Measurements from ENCODE around the gene RAB39B.
"Not testable (repeated sequence)": the region's sequence is repeated elsewhere in the genome, so short reads cannot be mapped to it uniquely, and the experiment has no call there.

The RAB39B gene, protein sequence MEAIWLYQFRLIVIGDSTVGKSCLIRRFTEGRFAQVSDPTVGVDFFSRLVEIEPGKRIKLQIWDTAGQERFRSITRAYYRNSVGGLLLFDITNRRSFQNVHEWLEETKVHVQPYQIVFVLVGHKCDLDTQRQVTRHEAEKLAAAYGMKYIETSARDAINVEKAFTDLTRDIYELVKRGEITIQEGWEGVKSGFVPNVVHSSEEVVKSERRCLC

DNA sequence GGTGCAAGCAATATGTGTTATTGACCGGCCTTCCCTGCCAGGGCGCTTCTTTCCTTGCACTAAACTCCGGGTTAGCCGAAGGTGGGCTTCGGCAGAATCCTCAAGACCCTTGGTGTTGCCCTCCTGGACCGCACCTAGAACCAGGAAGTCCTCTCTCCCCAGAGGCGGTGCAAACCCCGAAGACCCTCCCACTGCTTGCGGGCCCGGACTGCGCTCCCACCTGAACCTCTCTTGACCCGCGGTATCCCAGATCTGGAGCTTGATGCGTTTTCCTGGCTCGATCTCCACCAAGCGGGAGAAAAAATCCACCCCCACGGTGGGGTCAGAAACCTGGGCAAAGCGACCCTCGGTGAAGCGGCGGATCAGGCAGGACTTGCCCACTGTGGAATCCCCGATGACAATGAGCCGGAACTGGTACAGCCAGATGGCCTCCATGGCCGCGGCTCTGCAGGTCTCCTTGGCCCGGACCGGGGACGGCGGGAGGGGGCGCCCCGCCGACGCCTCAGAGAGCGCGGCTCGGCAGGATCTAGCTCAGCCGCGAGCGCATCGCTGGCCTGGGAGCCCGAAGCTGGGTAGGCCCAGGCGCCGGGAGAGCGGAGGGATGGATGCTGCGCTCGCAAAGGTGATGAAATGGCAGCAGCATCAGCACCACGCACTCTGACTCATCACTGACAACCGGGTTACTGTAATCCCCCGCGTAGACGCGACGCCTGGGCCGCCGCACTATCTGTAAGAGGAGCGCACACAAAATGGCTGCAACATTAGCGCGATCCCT, at the start of gene RAB39B:
RAB39B (minus strand) TSS at position 638 of the 775 bp plus-strand sequence; CDS start at position 435, 203 bp downstream.
- DNase-seq (ENCODE audit: low read depth) = peak; percentile 53

DNA sequence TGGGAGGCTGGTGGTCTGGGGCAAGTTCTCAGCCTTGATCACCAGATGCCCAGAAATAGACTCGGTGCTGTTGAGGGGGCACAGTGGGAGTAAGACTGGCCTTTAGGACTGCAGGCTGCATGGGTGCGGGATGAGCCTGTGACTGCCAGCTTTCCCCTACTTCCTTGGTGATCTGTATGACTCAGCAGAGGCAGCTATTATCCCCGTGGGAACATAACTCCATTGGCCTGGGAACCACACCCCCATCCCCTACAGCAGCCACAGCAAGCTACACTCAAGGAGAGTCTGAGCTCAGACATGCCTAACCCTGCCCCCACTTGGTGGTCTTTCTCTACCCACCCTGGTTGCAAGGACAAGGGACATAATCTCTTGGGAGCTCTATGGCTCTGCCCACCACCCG, 49.5 kb upstream of the RAB39B start:
- DNase-seq (ENCODE audit: low read depth) = no peak

DNA sequence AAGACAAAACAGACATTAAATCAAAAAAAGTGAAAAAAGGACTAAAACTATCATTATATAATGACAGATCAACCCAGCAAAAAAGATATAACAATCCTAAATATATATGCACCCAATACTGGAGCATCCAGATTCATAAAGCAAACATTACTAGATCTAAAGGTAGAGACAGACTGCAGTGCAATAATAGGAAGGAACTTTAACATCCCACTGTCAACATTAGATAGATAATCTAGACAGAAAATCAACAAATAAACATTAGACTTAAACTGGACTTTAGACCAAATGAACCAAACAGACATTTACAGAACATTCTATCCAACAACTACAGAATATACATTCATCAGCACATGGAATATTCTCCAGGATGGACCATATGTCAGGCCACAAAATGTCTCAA, 29.5 kb upstream of the RAB39B start:
- DNase-seq (ENCODE audit: low read depth) = no peak

DNA sequence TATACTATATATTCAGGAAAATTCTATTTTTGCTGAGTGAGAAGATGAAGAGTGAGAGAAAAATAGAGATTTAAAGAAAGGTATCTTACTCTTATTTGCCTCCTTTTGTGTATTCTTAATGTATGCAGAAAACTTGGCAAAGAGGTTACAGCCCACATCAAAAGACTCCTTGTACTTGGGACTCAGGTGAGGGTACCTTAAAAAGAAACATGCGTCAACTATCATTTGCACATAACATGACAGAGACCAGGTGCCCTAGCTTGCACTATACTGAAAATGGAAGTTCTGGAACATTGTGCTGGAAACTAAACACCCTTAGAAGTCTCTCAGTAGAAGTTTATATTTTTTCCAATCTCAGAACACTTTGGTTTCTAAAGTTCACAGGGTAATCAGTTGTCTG, 15.6 kb upstream of the RAB39B start:
- DNase-seq (ENCODE audit: low read depth) = no peak

DNA sequence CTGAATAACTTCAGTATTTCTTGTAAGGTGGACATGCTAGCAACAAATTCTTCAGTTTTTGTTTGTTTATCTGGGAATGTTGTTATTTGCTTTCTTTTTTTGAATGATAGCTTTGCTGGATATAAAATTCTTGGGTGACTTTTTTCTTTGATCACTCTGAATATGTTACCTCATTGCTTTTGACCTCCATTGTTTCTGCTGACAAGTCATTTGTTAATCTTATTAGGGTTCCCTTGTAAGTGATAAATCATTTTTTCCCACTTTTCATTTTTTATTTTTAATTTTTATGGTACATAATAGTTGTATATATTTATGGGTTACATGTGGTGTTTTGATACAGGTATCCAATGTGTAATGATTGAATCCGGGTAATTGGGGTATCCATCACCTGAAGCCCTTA, 6.7 kb upstream of the RAB39B start:
- no peak for DNase-seq (ENCODE audit: low read depth)

DNA sequence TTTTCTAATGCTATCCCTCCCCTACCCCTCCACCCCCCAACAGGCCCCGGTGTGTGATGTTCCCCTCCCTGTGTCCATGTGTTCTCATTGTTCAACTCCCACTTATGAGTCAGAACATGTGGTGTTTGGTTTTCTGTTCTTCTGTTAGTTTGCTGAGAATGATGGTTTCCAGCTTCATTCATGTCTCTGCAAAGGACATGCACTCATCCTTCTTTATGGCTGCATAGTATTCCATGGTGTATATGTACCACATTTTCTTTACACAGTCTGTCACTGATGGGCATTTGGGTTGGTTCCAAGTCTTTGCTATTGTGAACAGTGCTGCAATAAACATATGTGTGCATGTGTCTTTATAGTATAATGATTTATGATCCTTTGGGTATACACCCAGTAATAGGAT, 3.7 kb upstream of the RAB39B start:
- DNase-seq (ENCODE audit: low read depth) = not testable (repeated sequence)

DNA sequence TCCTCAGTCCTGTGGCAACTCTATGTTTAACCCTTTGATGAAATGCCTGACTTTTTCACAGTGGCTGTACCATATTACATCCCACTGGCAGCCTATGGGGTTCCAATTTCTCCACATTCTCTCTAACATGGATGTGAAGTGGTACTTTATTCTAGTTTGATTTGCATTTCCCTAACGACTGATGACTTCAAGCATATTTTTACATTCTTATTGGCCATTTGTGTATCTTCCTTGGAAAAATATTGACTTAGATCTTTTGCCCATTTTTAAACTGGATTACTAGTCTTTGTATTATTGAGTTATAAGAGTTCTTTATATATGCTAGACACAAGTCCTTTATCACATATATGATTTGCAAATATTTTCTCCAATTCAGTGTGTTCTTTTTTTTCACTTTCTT, 2.1 kb upstream of the RAB39B start:
- no peak for DNase-seq (ENCODE audit: low read depth)

DNA sequence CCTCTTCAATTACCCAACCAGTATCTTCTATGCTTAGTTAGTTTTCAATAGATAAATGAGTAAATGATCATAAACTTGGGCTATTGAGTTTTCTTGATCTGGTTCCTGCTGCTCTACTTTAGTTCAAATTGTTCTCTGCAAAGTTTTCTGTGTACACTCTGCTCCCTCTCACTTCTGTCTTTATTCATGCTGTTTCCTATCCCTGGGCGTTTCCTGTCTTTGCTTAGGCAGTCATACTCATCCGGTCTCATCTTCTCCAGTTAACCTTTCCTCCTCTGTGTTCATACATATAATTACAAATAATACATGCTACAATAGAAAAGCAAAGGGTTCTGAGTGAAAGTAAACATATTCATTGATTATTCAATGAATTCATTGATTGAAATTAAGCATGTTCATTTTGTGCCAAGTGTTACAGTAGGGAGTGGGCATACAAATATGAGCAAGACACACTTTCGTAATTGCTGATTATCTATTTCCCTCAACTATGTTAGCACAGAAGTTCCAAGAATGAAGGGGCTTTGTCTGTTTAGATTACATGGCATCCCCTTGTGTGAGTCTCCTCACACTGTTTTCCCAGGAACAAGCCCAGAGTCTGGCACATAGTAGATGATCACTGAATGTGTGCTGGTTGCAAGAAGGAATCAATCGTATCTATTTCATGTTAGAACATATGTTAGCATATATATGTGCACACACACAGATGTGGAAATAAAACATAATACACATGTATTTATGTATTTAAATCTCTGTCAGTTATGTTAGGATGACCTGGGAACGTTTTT, 1.1 kb downstream of the RAB39B start:
- no peak for DNase-seq (ENCODE audit: low read depth)

DNA sequence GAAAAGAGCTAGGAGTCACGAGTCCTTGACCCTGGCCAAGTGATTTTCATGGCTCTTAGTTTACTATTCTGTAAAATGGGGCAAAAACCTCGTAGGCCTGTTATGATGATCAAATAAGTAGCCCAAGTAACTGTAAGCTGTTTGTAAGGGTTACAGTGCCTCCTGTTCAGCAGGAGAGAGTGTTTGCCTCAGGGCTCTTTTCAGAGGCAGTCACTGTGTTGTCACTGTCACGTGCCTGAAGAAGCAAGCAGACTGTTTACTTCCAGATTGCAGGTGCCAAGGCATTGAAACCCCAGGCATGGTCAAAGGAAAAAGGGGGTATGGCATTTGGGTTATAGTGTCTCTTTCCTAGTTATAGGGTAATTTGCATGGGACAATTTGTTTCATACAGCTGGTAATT, 4.5 kb downstream of the RAB39B start:
- no peak for DNase-seq (ENCODE audit: low read depth)

DNA sequence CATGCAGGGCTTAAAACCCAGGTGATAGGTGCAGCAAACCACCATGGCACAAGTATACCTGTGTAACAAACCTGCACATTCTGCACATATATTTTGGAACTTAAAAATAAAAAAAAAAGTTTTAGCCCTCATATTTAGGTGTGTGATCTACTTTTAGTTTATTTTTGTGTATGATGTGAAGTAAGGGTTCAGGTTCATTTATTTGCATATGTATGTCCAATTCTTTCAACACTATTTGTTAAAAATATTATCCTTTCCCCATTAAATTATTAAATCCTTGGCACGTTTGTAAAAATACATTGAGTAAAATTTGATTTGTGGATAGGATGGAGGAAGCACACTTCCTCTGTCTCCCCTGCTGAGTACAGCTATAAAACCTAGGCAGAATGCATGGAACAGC, 12.9 kb downstream of the RAB39B start:
- DNase-seq (ENCODE audit: low read depth) = no peak

DNA sequence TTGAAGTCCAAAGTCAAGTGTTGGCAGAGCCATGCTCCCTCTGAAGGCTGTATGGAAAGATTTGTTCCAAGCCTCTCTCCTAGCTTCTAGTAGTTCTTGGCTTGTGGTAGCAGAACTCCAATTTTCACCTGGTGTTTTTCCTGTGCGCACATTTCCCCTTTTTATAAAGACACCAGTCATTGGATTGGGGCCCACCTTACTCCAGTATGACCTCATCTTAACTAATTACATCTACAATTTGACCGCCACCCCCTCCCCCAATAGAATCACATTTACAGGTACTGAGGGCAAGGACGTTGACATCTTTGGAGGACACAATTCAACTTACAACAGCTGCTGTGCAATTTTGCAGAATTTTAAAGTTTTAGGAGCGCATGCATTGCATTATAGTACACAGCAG, 16.8 kb downstream of the RAB39B start:
- DNase-seq (ENCODE audit: low read depth) = no peak

DNA sequence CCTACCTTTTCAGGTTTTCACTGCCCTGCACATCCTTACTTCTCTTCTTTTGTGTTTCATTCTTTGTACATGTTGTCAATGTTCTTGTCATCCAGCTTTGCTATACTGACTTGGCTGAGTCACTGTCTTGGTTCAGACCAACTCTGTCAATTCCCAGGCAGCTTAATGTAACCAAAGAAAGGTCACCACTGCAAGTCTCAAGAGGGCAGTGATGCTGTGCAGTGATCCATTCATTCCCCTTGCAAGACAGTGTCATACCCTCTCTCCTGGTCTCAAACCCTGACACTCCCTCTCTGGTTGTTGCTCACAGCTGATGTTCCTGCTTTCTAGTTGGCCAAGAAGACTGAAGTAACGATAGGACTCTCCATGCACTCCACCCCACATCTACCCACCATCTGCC, 17.5 kb downstream of the RAB39B start:
- no peak for DNase-seq (ENCODE audit: low read depth)

DNA sequence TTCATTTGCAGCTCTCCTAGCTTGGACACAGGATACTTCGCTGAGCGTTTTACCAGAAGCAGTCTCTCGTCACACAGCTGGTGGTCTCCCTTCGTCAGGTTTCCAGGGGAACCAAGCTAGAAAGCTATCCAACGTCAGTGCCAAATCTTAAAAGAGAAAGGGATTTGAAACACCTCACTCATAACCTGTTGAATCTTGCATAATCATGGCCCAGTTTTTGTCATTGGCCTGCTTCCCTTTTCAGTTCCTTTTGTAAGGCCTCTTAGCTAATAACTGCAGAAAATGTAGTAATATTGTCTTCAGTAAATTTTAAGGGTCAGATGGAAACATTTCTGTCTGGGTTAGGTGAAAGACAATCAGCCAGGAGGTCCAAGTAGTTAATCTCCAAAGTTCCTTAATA, 22.0 kb downstream of the RAB39B start:
- no peak for DNase-seq (ENCODE audit: low read depth)

DNA sequence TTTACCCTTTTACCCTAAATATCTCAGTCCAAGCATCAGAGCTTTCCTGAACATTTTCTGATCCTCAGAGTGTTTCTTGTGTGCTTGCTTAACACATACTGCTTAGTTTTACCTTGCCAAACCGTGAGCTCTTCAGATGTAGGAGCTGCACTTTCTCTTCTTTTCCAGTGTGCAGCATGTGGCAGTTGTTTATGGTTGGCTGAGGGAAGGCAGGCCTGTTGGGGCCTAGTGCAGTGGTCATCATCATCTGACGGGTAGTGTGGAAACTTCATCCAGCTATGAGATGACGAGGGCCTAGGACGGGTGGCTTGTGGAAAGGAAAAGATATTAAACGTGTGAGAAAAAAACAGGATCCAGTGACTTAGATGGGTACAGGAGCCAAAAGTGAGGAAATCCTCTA, 26.6 kb downstream of the RAB39B start:
- no peak for DNase-seq (ENCODE audit: low read depth)

DNA sequence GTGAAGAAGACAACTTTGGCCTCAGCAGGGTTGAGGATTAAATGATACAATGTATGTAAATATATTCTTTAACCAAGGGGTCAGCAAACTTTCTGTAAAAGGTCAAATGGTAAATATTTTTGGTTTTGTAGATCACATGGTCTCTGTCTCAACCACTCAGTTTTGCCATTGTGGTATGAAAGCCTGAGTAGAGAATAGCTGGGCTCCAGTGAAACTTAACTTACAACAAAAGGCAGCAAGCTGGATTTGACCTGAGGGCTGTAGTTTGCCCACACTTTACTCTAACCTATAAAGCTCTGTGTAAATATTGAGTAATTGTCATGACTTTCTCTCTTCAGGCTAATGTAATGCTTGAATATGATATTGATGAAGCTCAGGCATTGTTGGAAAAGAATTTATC, 28.4 kb downstream of the RAB39B start:
- no peak for DNase-seq (ENCODE audit: low read depth)

DNA sequence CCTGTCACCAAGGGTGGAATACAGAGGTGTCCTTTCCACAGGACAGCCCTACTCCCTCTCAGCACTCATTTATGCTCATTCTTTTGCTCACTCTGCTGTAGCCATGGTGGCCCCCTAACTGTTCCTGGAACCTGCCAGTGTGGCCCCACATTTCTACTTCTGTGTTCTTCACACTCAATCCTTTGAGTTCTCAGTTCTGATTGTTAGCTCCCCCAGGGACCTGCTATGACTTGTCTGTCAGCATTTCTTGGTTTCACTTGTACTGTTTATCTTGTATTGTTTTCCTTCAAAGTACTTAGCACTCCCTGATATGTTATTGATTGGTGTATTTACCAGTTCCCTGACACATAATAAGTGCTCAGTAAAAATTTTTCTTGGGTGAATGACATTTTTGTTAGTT, 33.1 kb downstream of the RAB39B start:
- no peak for DNase-seq (ENCODE audit: low read depth)

DNA sequence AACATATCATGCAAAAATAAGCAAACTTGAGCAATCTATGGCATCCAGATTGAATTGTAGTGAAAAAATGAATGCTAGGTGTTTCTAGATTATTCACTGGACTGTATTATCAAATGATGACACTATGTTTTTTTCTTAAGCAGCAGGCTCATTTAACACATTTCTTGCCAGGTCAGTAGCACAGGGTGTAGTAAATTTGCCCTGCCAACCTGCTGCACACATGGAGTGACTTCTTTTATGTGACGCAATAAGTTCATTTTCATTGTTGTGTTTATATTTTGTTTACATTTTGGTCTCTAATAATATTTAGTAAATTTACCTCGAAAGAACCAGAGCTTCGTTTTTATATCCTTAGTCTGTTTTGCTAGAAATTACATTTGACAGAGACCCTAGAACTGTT, 38.5 kb downstream of the RAB39B start:
- no peak for DNase-seq (ENCODE audit: low read depth)

DNA sequence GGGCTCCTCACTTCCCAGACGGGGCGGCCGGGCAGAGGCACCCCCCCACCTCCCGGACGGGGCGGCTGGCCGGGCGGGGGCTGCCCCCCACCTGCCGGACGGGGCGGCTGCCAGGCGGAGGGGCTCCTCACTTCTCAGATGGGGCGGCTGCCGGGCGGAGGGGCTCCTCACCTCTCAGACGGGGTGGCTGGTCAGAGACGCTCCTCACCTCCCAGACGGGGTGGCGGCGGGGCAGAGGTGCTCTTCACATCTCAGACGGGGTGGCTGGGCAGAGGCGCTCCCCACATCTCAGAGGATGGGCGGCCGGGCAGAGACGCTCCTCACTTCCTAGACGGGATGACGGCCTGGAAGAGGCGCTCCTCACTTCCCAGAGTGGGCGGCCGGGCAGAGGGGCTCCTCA, 40.5 kb downstream of the RAB39B start:
- not testable (repeated sequence) for DNase-seq (ENCODE audit: low read depth)

DNA sequence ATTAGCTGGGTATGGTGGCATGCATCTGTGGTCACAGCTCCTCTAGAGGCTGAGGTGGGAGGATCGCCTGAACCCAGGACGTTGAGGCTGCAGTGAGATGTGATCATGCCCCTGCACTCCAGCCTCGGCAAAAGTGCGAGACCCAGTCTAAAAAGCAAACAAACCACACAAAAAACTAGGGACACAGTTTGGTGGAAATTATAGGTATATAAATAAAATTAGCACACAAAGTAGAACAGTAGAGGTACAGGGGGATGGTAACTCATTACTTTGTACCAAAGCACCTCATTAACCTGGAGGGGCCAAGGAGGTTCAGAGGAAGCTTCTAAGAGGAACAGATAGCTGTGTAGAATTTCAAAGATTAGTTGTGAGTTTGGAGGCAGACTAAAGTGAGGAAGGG, 42.9 kb downstream of the RAB39B start:
- DNase-seq (ENCODE audit: low read depth) = no peak

DNA sequence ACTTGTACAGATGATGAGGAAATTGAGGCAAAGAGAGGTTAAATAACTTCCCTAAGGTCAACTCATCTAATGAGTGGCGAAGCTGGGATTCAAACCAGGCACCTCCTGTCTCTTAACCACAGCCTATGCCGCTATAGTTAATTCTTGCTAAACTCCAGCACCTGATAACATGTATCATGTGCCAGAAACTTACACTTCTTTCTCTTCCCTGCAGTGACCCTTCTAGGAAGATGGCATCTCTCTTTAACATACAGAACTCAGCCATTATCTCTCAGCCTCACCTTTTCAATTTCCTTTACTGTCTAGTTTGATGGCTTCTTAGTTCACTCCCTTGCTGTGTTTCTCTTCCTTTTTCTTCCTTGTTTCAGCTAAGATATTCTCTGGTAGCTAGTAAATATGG, 45.5 kb downstream of the RAB39B start:
- no peak for DNase-seq (ENCODE audit: low read depth)

DNA sequence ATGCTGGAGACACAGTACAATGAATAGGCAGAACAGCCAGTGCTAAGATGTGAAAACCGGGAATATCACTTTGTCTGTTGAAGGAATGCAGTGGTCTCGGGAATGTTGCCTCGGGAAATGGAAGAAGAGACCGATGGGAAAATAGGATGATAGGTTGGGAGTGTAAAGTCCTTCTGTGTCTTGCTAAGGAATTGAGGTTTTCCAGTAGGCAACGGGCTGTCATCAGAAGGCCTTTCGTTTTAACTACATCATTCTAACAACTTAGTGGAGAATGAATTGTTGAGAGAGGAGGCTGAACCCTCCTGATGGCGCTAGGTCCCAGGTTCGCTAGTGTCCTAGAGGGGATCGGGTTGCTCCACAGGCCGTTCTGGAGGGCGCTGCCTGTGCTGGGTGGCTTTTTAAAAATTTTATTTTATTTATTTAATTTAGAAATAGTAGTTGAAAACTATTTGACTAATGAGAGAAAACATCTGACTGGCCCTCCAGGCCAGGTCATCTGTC, 47.3 kb downstream of the RAB39B start:
- no peak for DNase-seq (ENCODE audit: low read depth)

DNA sequence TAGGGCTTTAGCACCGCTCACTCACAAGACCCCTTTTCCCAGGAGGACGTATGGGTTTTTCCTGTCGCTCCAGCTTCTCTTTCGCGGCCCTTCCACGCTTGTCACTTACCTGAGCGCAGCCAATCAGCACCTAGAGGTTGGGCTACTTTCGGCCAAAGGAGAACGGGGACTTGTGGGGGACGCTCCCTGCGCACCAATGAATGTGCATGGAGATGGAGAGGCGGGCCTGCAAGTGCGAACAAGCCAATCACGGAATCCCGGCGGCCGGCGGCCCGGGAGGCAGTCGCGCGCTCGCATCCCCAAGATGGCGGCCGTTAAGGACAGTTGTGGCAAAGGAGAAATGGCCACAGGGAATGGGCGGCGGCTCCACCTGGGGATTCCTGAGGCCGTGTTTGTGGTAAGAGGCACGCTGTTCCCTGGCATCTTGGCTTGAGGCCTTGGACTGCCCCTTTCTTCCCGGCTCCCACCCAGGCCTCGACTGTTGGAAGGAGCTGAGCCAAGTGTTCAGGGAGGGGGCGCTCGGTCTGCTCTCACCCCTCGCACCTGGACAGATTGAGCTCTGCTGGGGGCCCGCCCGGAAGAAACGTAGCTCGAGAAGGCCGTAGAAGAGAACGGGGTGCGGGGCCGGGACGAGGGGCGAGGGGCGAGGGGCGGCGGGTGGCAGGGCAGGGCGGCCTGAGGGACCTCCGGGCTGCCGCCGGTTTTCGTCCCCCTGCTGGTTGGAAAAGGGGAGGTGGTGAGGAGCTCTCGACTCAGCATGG, 47.9 kb downstream of the RAB39B start, which contains the start of gene VBP1:
VBP1 (plus strand) TSS at position 282 of the 761 bp plus-strand sequence; CDS start at position 305, 23 bp downstream.
- DNase-seq (ENCODE audit: low read depth) = peak; percentile 81
